ENCODE results near the gene HADHA. TPM values are rescaled to one million over a fixed set of nuclear protein-coding genes. Genes with fewer than 3 reads are reported as not detected.
A peak's percentile ranks its signal among the peaks of the same experiment; 100 is the strongest.

HADHA gene
- total RNA-seq, 2 experiments from 2014 or later, result 149 to 154 TPM

DNA sequence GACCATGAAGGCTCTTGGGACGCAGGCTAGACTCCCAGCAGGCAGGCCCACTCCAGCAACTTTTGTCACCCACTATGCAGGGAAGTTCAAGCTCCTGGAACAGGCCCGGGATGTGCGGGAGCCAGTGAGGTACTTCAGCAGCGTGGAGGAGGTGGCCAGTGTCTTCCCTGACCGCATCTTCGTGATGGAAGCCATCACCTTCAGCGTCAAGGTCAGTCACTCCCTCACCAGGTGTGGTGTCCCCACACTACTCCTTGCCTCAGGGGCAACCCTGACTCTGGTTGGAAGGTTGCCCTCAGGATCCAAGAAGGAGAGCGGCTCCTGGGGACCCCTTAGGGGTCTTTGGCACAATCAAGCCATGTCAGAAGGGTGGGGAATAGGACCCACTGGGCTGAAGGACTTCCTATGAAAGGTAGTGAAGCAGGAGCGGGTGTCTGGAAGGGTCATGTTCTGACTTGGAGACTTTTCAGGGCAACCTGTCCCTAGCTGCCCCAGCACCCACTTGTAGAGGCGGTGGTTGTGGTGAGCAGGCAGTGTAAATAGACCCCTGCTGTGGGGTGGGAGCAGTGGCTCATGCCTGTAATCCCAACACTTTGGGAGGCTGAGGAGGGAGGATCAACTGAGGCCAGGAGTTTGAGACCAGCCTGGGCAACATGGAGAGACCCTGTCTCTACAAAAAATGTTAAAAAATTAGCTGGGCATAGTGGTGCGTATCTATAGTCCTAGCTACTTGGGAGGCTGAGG is 61.4 kb downstream of the HADHA start:
- Mint-ChIP-seq H3K27ac (no peak overlapping the region), H3K4me1 (peaks cover 20% of the 10 kb centered on the region), H3K4me3 (no peak overlapping the region), H3K9me3 (ENCODE audit: low read depth) (no peaks in the 10 kb centered on the region), H3K27me3 (peaks cover 19% of the 10 kb centered on the region), H3K36me3 (ENCODE audit: low read depth) (no peaks in the 10 kb centered on the region)
- intact Hi-C loops (cut with DNase I, micrococcal nuclease), result no loop called here
- ATAC-seq, result no peak
- ChIA-PET CTCF (interaction anchor here (0.8 to 2.3 kb wide), 7 partner anchors 33 to 794 kb away, joined by 3 to 11 read pairs (median 4); partner anchors contain the start of genes ADGRF3, ASXL2, HADHA and HADHB), POLR2A (interaction anchor here (1.2 kb wide), 1 partner anchor 149 kb away, joined by 3 read pairs; the partner anchor contains the start of gene RAB10)
- no peak for DNase-seq

DNA sequence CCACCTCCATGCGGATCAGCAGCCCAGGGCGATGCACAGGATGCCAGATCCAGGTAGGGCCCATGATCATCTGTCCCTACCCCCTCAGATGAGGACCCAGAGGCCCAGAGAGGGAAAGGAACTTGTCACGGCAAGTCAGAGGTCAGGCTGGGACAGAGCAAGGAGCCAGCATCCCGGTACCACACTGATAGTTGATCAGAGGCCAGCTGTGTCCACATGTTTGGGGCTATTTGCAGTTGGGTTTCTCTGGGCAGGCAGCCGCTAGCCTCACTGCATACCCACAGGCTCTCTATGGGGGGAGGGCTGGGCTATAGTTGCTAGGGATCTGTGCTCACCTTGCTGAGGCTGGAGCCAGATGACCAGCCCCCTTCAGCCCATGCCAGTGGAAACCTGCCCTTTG is 62.0 kb downstream of the HADHA start:
- Mint-ChIP-seq H3K27me3 (peaks cover 19% of the 10 kb centered on the region), H3K4me3 (no peak overlapping the region), H3K4me1 (peaks cover 20% of the 10 kb centered on the region), H3K27ac (no peak overlapping the region), H3K36me3 (ENCODE audit: low read depth) (no peaks in the 10 kb centered on the region), H3K9me3 (ENCODE audit: low read depth) (no peaks in the 10 kb centered on the region)
- intact Hi-C loops (cut with DNase I, micrococcal nuclease), result no loop called here
- POLR2A ChIA-PET, result no interaction called here
- CTCF ChIA-PET, result interaction anchor here (0.7 kb wide), 1 partner anchor 20 kb away, joined by 4 read pairs; no protein-coding TSS in a partner anchor
- DNase-seq, result no peak
- ATAC-seq, result no peak

DNA sequence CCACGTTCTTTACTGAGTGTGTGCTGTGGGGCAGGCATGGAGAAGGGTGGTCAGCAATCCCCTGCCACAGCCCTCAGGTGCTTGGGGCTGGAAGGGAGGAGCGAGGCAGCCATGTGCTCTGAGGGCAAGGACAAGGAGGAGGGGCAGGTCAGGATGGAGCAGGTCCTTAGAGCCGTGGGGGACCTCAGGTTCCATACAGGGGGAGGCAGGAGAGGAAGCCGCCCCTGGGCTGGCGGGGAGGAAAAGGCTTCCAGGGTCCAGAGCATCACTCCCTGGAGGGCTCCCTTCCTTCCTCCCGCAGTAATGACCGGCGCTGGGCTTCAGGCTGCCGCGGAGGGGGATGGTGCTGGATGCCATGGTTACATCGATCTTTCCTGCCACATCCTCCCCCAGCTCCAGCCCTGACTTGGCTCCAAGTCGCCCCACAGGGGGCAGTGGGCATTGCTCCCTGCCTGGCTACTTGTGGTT is 65.0 kb downstream of the HADHA start:
- Mint-ChIP-seq H3K4me1 (peaks cover 12% of the 10 kb centered on the region), H3K27ac (peak overlapping the region; percentile 25), H3K4me3 (peak overlapping the region; percentile 43), H3K36me3 (ENCODE audit: low read depth) (no peaks in the 10 kb centered on the region), H3K27me3 (peaks cover 27% of the 10 kb centered on the region), H3K9me3 (ENCODE audit: low read depth) (no peaks in the 10 kb centered on the region)
- peak; percentile 18 for ATAC-seq
- ChIA-PET CTCF (interaction anchor here (0.7 kb wide), 2 partner anchors 16 to 151 kb away, joined by 3 to 4 read pairs; no protein-coding TSS in a partner anchor), POLR2A (no interaction called here)
- peak; percentile 14 for DNase-seq
- intact Hi-C loops (cut with DNase I, micrococcal nuclease), result loop anchor here in 1 of 2 experiments (10.0 kb wide), 1 partner anchor 285 kb away; no protein-coding TSS in a partner anchor

DNA sequence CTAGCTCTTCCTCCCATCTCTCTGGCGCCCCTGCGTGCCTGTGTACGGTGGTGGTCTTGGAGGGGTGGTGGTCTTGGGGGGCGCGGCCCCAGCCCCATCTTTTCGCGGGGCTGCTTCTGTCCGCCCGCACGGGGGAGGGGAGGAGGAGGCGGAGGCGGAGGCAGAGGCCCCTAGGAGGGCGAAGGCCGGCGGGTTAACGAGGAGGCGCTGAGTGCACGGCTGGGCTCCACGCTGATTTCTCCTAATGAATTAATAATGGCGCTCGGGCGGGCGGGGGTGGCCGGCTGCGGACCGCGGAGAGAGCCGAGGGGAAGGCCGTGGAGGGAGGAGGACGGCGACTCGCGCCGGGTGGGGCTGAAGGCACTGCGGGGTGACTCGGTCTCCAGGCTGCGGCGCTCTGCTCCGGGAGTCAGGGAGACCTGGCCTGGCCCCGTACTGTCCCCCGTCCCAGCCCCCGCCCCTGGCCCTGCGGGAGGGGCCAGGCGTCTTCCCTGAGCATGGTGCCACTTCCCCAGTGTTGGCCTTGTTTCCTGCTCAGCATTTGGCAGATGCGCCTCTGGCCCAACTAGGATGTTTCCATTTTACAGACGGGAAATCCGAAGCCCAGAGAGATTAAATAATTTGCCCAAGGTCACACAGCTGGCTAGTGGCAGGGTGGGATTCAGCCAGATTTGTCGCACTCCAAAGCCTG is 65.5 kb downstream of the HADHA start:
- H3K36me3 Mint-ChIP-seq (ENCODE audit: low read depth), result no peaks in the 10 kb centered on the region
- H3K4me3 Mint-ChIP-seq, result peak overlapping the region; percentile 43
- H3K4me1 Mint-ChIP-seq, result peaks cover 10% of the 10 kb centered on the region
- H3K27ac Mint-ChIP-seq, result peak overlapping the region; percentile 25
- intact Hi-C loops (cut with DNase I, micrococcal nuclease), result loop anchor here in 1 of 2 experiments (10.0 kb wide), 1 partner anchor 286 kb away; no protein-coding TSS in a partner anchor
- ChIA-PET CTCF (interaction anchor here (0.6 to 1.1 kb wide), 4 partner anchors 22 to 151 kb away, joined by 3 read pairs; no protein-coding TSS in a partner anchor), POLR2A (no interaction called here)
- peak; percentile 57 for ATAC-seq
- no peaks in the 10 kb centered on the region for H3K9me3 Mint-ChIP-seq (ENCODE audit: low read depth)
- peaks cover 31% of the 10 kb centered on the region for H3K27me3 Mint-ChIP-seq
- peak; percentile 39 for DNase-seq

DNA sequence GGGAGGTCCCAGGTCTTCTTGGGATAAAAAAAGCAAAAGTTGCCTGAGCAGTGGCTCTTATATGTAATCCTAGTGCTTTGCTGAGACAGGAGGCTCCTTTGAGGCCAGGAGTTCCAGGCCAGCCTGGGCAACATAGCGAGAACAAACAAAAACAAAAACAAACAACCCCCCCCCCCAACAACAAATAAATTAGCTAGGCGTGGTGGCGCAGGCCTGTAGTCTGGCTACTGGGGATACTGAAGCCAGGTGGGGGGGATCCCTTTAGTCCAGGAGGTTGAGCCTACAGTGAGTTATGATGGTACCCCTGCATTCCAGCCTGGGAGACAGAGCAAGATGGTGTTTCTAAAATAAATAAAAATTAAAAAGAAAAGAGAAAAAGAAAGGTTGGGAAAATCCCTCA is 66.2 kb downstream of the HADHA start:
- Mint-ChIP-seq H3K27me3 (peaks cover 30% of the 10 kb centered on the region), H3K27ac (no peak overlapping the region), H3K36me3 (ENCODE audit: low read depth) (no peaks in the 10 kb centered on the region), H3K9me3 (ENCODE audit: low read depth) (no peaks in the 10 kb centered on the region), H3K4me3 (peak overlapping the region; percentile 43), H3K4me1 (peaks cover 7% of the 10 kb centered on the region)
- ATAC-seq, result no peak
- intact Hi-C loops (cut with DNase I, micrococcal nuclease), result loop anchor here in 1 of 2 experiments (10.0 kb wide), 1 partner anchor 287 kb away; no protein-coding TSS in a partner anchor
- ChIA-PET POLR2A (no interaction called here), CTCF (interaction anchor here (0.6 to 1.1 kb wide), 6 partner anchors 9 to 187 kb away, joined by 3 to 5 read pairs (median 3); no protein-coding TSS in a partner anchor)
- DNase-seq, result no peak

DNA sequence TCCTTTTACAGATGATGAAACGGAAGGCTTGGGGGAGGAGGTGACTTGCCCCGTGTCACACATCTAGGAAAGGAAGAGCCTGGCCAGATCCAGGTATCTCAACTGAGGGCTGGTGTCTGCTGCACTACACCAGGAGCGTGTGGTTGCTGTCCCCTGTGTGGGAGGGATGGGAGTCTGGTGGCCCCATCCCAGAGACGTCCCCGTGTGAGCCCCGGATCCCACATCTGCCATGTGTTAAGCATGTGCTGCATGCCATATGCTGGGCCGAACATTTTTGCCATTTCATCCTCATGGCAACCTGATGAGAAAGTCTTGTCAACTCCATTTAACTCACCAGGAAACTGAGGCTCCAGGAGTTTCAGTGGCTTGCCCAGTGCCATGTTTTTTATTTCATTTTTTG is 67.3 kb downstream of the HADHA start:
- intact Hi-C loops (cut with DNase I, micrococcal nuclease), result loop anchor here in 1 of 2 experiments (10.0 kb wide), 1 partner anchor 288 kb away; no protein-coding TSS in a partner anchor
- CTCF ChIA-PET, result no interaction called here

DNA sequence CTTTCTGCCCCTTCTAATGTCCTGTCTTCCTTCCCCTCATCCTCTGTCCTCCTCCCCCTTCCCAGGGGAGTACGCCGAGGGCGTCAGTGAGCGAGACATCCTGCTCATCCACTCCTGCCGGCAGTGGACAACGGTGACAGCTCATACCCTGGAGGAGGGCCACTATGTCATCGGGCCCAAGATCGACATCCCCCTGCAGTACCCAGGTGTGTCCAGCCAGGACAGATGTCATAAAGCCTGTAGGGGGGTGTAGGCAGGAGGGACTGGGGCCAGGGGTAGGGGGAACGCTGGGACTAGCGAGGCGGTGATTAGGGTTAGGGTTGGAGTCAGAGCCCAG is 68.2 kb downstream of the HADHA start:
- no peaks in the 10 kb centered on the region for H3K9me3 Mint-ChIP-seq (ENCODE audit: low read depth)
- ChIA-PET CTCF (interaction anchor here (0.6 to 0.9 kb wide), 3 partner anchors 8 to 238 kb away, joined by 3 to 4 read pairs (median 3); no protein-coding TSS in a partner anchor), POLR2A (no interaction called here)
- intact Hi-C loops (cut with DNase I, micrococcal nuclease), result loop anchor here in 1 of 2 experiments (10.0 kb wide), 1 partner anchor 289 kb away; no protein-coding TSS in a partner anchor
- peaks cover 2% of the 10 kb centered on the region for H3K36me3 Mint-ChIP-seq (ENCODE audit: low read depth)
- no peak overlapping the region for H3K4me3 Mint-ChIP-seq
- H3K27ac Mint-ChIP-seq, result no peak overlapping the region
- peaks cover 12% of the 10 kb centered on the region for H3K4me1 Mint-ChIP-seq
- ATAC-seq (no peak), DNase-seq (no peak)
- peaks cover 38% of the 10 kb centered on the region for H3K27me3 Mint-ChIP-seq

More for the DNA sequence above, 67.3 kb downstream of the HADHA start:
- Mint-ChIP-seq H3K27ac (no peak overlapping the region), H3K4me1 (peaks cover 7% of the 10 kb centered on the region), H3K4me3 (no peak overlapping the region), H3K9me3 (ENCODE audit: low read depth) (no peaks in the 10 kb centered on the region), H3K36me3 (ENCODE audit: low read depth) (peaks cover 2% of the 10 kb centered on the region), H3K27me3 (peaks cover 32% of the 10 kb centered on the region)
- ATAC-seq (no peak), DNase-seq (no peak)
- POLR2A ChIA-PET, result interaction anchor here (0.6 kb wide), 1 partner anchor 128 kb away, joined by 3 read pairs; no protein-coding TSS in a partner anchor

DNA sequence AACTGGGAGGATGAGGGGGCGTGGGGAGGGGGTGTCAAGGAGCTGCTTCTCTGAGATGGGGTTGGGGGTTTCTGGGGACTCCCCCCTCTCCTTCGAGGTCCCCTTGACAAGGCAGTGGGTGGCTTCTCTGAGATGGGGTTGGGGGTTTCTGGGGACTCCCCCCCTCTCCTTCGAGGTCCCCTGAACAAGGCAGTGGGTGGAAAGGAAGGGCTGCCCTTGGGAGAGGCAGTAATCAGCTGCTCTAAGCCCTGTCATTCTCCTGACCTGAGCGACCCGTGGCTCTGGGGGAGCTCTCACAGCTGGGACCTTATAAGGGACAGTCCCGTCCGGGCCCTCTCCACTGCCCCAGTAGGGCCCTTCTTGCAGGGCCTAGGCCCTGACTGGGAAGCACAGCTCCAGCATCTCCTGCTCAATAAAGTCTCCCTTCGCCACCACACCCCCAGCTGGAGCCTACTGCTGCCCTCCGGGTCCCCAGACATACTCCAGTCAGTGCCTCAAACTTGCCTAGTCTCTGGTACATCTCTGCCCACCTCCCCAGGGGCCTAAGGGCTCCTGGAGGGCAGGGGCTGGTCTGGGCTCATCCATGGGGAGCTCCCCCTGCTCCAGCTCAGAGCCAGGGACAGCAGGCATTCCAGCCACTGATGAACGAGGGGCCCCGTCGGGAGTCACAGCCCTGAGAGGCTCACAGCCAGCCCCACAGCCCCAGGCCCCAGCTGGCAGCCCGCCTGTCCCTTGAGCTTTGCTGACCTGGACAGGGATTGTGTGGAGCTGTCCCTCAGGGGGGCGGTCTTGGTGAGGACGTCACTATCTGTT is 68.8 kb downstream of the HADHA start:
- DNase-seq (no peak), ATAC-seq (no peak)
- intact Hi-C loops (cut with DNase I, micrococcal nuclease), result loop anchor here in 1 of 2 experiments (10.0 kb wide), 1 partner anchor 289 kb away; no protein-coding TSS in a partner anchor
- no peak overlapping the region for H3K4me3 Mint-ChIP-seq
- H3K27ac Mint-ChIP-seq, result no peak overlapping the region
- H3K36me3 Mint-ChIP-seq (ENCODE audit: low read depth), result peaks cover 2% of the 10 kb centered on the region
- peaks cover 12% of the 10 kb centered on the region for H3K4me1 Mint-ChIP-seq
- ChIA-PET CTCF (interaction anchor here (0.5 to 0.9 kb wide), 7 partner anchors 9 to 403 kb away, joined by 3 to 4 read pairs (median 3); no protein-coding TSS in a partner anchor), POLR2A (no interaction called here)
- H3K9me3 Mint-ChIP-seq (ENCODE audit: low read depth), result no peaks in the 10 kb centered on the region
- peaks cover 37% of the 10 kb centered on the region for H3K27me3 Mint-ChIP-seq

DNA sequence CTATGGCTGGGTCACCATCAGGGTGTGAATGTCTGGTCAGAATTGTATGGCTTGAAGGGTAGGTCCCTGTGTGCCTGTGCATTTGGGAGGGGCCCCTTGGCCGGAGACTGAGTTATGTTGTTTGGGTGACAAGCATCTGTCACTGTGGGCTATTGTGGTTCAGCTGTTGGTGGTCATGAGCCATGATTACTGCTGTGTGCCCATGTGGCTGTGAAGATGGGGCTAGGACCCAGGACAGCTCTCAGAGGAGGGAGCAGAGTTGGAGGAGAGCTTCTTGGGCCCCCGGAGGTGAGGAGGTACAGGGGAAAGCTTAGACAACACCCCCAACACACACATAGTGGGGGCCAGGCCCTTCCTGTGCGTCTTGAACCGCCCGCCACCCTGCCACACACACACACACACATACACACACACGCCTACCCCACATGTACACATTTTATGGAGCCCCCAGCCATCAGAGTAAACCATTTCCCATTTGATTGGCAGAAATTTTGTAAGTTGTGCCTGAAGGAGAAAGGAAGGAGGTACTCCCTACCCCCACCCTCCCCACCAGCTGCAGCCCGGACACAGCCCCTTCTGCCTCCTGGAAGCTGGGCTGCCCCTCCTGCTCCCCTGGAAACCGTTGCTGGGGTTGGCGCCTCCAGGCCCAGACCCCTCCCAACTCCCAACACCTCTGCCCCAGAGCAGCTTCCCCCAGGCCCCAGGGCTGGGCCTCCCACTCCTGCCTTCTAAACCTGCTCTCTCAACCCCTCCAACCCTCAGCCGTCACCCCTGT is 69.6 kb downstream of the HADHA start:
- peaks cover 31% of the 10 kb centered on the region for H3K27me3 Mint-ChIP-seq
- intact Hi-C loops (cut with DNase I, micrococcal nuclease), result loop anchor here in 1 of 2 experiments (5.0 to 10.0 kb wide), 3 partner anchors 157 to 290 kb away; partner anchors contain the start of genes ADGRF3 and SELENOI
- no peak overlapping the region for H3K27ac Mint-ChIP-seq
- CTCF ChIA-PET, result interaction anchor here (0.6 to 4.4 kb wide), 3 partner anchors 10 to 404 kb away, joined by 3 to 19 read pairs (median 3); no protein-coding TSS in a partner anchor
- DNase-seq (peak; percentile 22), ATAC-seq (no peak)
- H3K9me3 Mint-ChIP-seq (ENCODE audit: low read depth), result no peaks in the 10 kb centered on the region
- peaks cover 9% of the 10 kb centered on the region for H3K4me1 Mint-ChIP-seq
- POLR2A ChIA-PET, result no interaction called here
- H3K36me3 Mint-ChIP-seq (ENCODE audit: low read depth), result peaks cover 2% of the 10 kb centered on the region
- peak overlapping the region; percentile 30 for H3K4me3 Mint-ChIP-seq

Measured in activated CD4-positive, alpha-beta T cell treated with anti-CD3 and anti-CD28 coated beads for 36 hours (primary cell).